Stomach (tissue), 9 donors: ENCODE data around the gene BBS7. TPM values are rescaled to one million over a fixed set of nuclear protein-coding genes. Genes with fewer than 3 reads are reported as not detected.

Source experiments
- DNase-seq, 2 donors: peaks; one replicate each; pipeline versions ENCODE4 v3.0.0 to v3.0.0-alpha.2; 2013 to 2019
- H3K27ac ChIP-seq, 5 donors: fragments of 200-600 bp in 4 of 5; sonication (generic) in 4 of 5; one replicate each; pipeline ENCODE4 v1.5.1; 2013 to 2019; ENCODE audit warnings: mild to moderate bottlenecking in 1 of 5, moderate library complexity in 1 of 5
- H3K27me3 ChIP-seq, 3 donors: fragments of 200-600 bp; sonication (generic); one replicate each; pipeline ENCODE4 v1.5.1; 2017 to 2019; ENCODE audit warnings: mixed run types in 1 of 3
- H3K36me3 ChIP-seq, 4 donors: fragments of 200-600 bp; sonication (generic); 1 replicate in 3 of 4; 2 replicates in 1 of 4; pipeline ENCODE4 v1.5.1; 2016 to 2019
- H3K4me1 ChIP-seq, 4 donors: fragments of 200-600 bp; sonication (generic); one replicate each; pipeline ENCODE4 v1.5.1; 2016 to 2019
- H3K4me3 ChIP-seq, 4 donors: fragments of 200-600 bp; sonication (generic) in 3 of 4; one replicate each; pipeline ENCODE4 v1.5.1; 2016 to 2019; ENCODE audit warnings: mild to moderate bottlenecking in 1 of 4
- H3K9me3 ChIP-seq, 4 donors: fragments of 200-600 bp; sonication (generic); one replicate each; pipeline ENCODE4 v1.5.1; 2016 to 2019
- CTCF ChIP-seq, 7 experiments: fragments of 450-650 bp in 4 of 7; fragments of 200-600 bp in 3 of 7; sonication (generic) in 3 of 7; IDR thresholded peaks; one replicate each; pipeline ENCODE4 v1.5.1; 2016 to 2019; ENCODE audit warnings: antibody characterized with exemption in 7 of 7, control low read depth in 2 of 7, mild to moderate bottlenecking in 1 of 7
- EP300 ChIP-seq: sonication (generic); formaldehyde crosslinking; IDR thresholded peaks from one replicate; pipeline ENCODE4 v1.6.1; 2017; ENCODE audit warnings: antibody characterized with exemption
- POLR2A ChIP-seq, 4 donors: fragments of 450-650 bp; IDR thresholded peaks; one replicate each; pipeline ENCODE4 v1.6.1; 2016; ENCODE audit warnings: antibody characterized with exemption in 4 of 4, control low read depth in 2 of 4, mild to moderate bottlenecking in 1 of 4, moderate library complexity in 1 of 4
- POLR2AphosphoS5 ChIP-seq, 3 donors: sonication (generic); formaldehyde crosslinking; IDR thresholded peaks; one replicate each; pipeline ENCODE4 v1.6.1; 2016; ENCODE audit warnings: antibody characterized with exemption in 3 of 3
- WGBS, 5 donors: extraction: QIAGEN DNeasy Blood & Tissue Kit in 3 of 5; methylation state at CpG; one replicate each; pipeline versions ENCODE4 v1.1.5 to v1.1.7; 2013 to 2018; 5-methylcytosine and 5-hydroxymethylcytosine counted together
- intact Hi-C: fragments of 100-400 bp; cut with DNase I; formaldehyde crosslinking; loops from one replicate; pipeline ENCODE4 v1.15.1; 2023; ENCODE audit warnings: low total_unique reads
- polyA plus RNA-seq, 3 donors: library from polyadenylated mRNA; stranded (reverse); fragments of 200-250 nt; gene quantifications; one replicate each; pipeline ENCODE4 v1.2.3, GENCODE V29; 2013
- total RNA-seq, 5 donors: library from RNA; depleted of rRNA; stranded (reverse); fragments of >200 nt; gene quantifications; one replicate each; pipeline versions ENCODE4 v1.1.0 to v1.2.3, GENCODE V29; 2014 to 2016
- donor health status: healthy with polysubstance abuse.
- donor health status: Bipolar disorder and iron deficiency.
- donor health status: healthy.

The BBS7 gene
- total and polyA plus RNA-seq, 8 donors: 6.7 to 22.2 (median 12.7) TPM

GRCh38 chr4:121799867-121800501, 70.3 kb downstream of the BBS7 start:
- no peak for DNase-seq
- Histone ChIP-seq H3K4me1 (peaks cover 0 to 32% (median 19%) of the 10 kb centered on the region in 4 donors), H3K36me3 (peaks cover 10 to 24% (median 23%) of the 10 kb centered on the region in 4 donors), H3K27ac (peak overlapping the region in 3 of 5 donors; percentile 87 to 91 (median 89)), H3K9me3 (no peaks in the 10 kb centered on the region), H3K27me3 (no peaks in the 10 kb centered on the region), H3K4me3 (peak overlapping the region in 1 of 4 donors; percentile 70)
- TF ChIP-seq POLR2A (IDR thresholded peaks at IDR 0.05): no peak
- TF ChIP-seq EP300: no peak
- no peak for TF ChIP-seq CTCF (IDR thresholded peaks at IDR 0.05)
- TF ChIP-seq POLR2AphosphoS5 (IDR thresholded peaks at IDR 0.05): no peak
- 86 to 93% (median 89%) methylated on average over 3 of the region's 3 CpGs for WGBS, 5 donors
- intact Hi-C loops: no loop called here

GRCh38 chr4:121799208-121799823, 71.0 kb downstream of the BBS7 start:
- Histone ChIP-seq H3K27me3 (no peaks in the 10 kb centered on the region), H3K27ac (no peak overlapping the region), H3K4me1 (peaks cover 0 to 32% (median 19%) of the 10 kb centered on the region in 4 donors), H3K36me3 (peaks cover 10 to 17% (median 17%) of the 10 kb centered on the region in 4 donors), H3K4me3 (no peak overlapping the region), H3K9me3 (no peaks in the 10 kb centered on the region)
- intact Hi-C loops: no loop called here
- peak in 1 of 2 donors; percentile 36 for DNase-seq
- WGBS, 5 donors: 38 to 62% (median 43%) methylated on average over 2 of the region's 2 CpGs
- no peak for TF ChIP-seq EP300

- Histone ChIP-seq H3K27ac (no peak overlapping the region), H3K9me3 (no peaks in the 10 kb centered on the region), H3K4me1 (peaks cover 0 to 9% (median 7%) of the 10 kb centered on the region in 4 donors), H3K27me3 (peaks cover 0 to 6% (median 0%) of the 10 kb centered on the region in 3 donors), H3K4me3 (no peak overlapping the region), H3K36me3 (no peaks in the 10 kb centered on the region)
- intact Hi-C loops: no loop called here
- TF ChIP-seq POLR2AphosphoS5 (IDR thresholded peaks at IDR 0.05) (no peak), POLR2A (IDR thresholded peaks at IDR 0.05) (no peak), CTCF (IDR thresholded peaks at IDR 0.05) (no peak), EP300 (no peak)
- DNase-seq: no peak
These were observed 74.0 kb downstream of the BBS7 start for GRCh38 chr4:121796283-121796682.

GRCh38 chr4:121794505-121795188, 75.6 kb downstream of the BBS7 start:
- WGBS, 5 donors: 37 to 62% (median 41%) methylated on average over 5 of the region's 5 CpGs
- TF ChIP-seq CTCF (IDR thresholded peaks at IDR 0.05) (no peak), POLR2A (IDR thresholded peaks at IDR 0.05) (no peak), POLR2AphosphoS5 (IDR thresholded peaks at IDR 0.05) (no peak), EP300 (no peak)

More at GRCh38 chr4:121794505-121795188, 75.6 kb downstream of the BBS7 start:
- peak in 1 of 2 donors; percentile 35 for DNase-seq
- no peaks in the 10 kb centered on the region for H3K9me3 ChIP-seq
- peaks cover 0 to 4% (median 0%) of the 10 kb centered on the region in 4 donors for H3K4me1 ChIP-seq
- no peaks in the 10 kb centered on the region for H3K36me3 ChIP-seq
- intact Hi-C loops: no loop called here
- no peak overlapping the region for H3K4me3 ChIP-seq
- H3K27me3 ChIP-seq: peaks cover 0 to 6% (median 0%) of the 10 kb centered on the region in 3 donors
- H3K27ac ChIP-seq: no peak overlapping the region
